Measurements from ENCODE around the gene IL22RA2. TPM values are rescaled to one million over a fixed set of nuclear protein-coding genes. Genes with fewer than 3 reads are reported as not detected.

IL22RA2 gene
- total RNA-seq, 1 experiment from 2014 or later = not detected

DNA sequence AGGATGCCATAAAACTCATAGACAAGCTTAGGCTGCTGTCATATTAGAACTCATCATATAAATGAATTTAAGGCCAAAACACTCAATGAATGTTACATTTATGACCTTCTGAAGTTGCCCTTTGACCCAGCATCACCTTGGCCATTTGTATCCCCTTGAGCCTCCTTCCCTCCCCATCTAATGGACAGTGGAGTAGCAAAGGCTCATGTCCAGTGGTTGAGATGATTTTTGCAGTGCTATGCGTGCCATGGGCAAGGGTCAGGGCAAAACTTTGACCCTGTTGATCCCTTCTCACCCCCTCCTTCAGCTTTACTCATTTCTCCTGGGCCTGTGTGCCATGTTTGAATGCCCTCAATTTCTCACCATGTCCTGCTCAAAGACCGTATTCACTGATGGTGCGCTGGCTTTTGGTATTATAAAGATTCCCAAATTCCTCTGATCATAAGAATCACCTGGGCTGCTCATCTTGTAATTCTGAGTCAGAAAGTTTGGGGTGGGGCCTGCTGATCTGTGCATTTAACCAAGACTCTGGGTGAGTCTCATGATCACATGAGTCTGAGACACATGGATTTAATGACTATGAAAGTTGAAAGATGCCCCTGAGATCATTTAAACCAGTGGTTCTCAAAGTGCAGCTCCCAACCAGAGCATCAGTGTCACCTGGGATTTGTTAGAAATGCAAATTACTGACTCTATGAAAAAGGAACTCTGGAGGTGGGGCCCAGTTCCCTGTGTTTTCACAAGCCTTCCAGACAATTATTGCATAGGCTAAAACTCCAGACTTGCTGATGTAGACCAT is 71.2 kb downstream of the IL22RA2 start:
- BruUV-seq (replicated peaks) = no TSS peak
- no peak overlapping the region for H3K4me3 ChIP-seq (ENCODE audit: low read depth, low read length)

DNA sequence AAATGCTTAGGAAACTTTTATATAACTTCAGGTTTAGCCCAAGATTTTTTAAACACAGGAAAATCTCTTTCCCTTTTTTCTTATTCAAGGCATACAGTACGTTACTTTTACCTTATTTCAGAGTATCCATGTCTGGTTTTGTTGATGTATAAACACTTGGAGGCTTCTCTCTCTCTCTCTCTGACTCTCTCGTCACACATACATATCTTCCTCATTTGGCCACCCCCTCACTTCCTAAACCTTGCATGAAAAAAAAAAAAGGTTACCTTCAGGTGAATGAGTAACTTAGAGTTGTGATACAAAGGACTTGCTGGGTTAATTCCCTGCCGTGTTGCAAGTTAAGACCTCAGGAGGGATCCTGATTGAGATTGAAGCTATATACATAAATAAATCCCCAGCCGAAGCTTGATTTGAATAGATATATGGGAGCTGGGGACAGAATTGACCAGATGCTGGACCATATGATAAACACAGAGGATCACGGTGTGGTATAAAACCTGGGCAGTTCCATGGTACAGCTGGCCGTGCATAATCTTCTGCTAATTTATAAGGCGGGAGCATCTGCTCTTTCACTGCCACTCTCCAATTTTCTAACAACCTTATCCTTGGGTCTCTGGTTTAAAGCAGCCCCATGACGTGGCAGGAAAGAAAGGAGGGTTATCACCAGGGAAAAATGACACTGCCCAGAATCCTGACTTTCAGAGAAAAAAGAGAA is 73.6 kb downstream of the IL22RA2 start:
- Histone ChIP-seq H3K36me3 (ENCODE audit: control insufficient read depth, insufficient read depth, low read length) (no peaks in the 10 kb centered on the region), H3K4me1 (no peaks in the 10 kb centered on the region), H3K27me3 (replicated peaks; ENCODE audit: control insufficient read depth, insufficient read depth, low read length) (no peaks in the 10 kb centered on the region), H3K4me3 (ENCODE audit: low read depth, low read length) (no peak overlapping the region), H3K9me3 (no peaks in the 10 kb centered on the region)
- POLR2A ChIA-PET = no interaction called here
- Mint-ChIP-seq H3K36me3 (ENCODE audit: insufficient read depth, unreplicated experiment) (no peaks in the 10 kb centered on the region), H3K9me3 (ENCODE audit: unreplicated experiment) (no peaks in the 10 kb centered on the region), H3K27me3 (ENCODE audit: insufficient read depth, unreplicated experiment) (no peaks in the 10 kb centered on the region), H3K4me3 (ENCODE audit: unreplicated experiment) (no peak overlapping the region), H3K4me1 (ENCODE audit: low read depth, unreplicated experiment) (no peaks in the 10 kb centered on the region), H3K27ac (ENCODE audit: unreplicated experiment) (no peak overlapping the region)
- TF ChIP-seq, protein P1, sequence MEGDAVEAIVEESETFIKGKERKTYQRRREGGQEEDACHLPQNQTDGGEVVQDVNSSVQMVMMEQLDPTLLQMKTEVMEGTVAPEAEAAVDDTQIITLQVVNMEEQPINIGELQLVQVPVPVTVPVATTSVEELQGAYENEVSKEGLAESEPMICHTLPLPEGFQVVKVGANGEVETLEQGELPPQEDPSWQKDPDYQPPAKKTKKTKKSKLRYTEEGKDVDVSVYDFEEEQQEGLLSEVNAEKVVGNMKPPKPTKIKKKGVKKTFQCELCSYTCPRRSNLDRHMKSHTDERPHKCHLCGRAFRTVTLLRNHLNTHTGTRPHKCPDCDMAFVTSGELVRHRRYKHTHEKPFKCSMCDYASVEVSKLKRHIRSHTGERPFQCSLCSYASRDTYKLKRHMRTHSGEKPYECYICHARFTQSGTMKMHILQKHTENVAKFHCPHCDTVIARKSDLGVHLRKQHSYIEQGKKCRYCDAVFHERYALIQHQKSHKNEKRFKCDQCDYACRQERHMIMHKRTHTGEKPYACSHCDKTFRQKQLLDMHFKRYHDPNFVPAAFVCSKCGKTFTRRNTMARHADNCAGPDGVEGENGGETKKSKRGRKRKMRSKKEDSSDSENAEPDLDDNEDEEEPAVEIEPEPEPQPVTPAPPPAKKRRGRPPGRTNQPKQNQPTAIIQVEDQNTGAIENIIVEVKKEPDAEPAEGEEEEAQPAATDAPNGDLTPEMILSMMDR (IDR thresholded peaks at IDR 0.05; ENCODE audit: insufficient read depth in 1 of 2, low read depth in 1 of 2, low read length in 1 of 2, severe bottlenecking in 1 of 2, unreplicated experiment in 1 of 2) = no peak
- DNase-seq = no peak
- BruUV-seq (replicated peaks) = no TSS peak
- intact Hi-C loops (cut with micrococcal nuclease; ENCODE audit: unreplicated experiment) = loop anchor here (5.0 to 10.0 kb wide), 2 partner anchors 475 to 597 kb away; no protein-coding TSS in a partner anchor
- CTCF ChIA-PET = no interaction called here

More for the DNA sequence above, 71.2 kb downstream of the IL22RA2 start:
- Histone ChIP-seq H3K9me3 (no peaks in the 10 kb centered on the region), H3K36me3 (ENCODE audit: control insufficient read depth, insufficient read depth, low read length) (no peaks in the 10 kb centered on the region), H3K27me3 (replicated peaks; ENCODE audit: control insufficient read depth, insufficient read depth, low read length) (no peaks in the 10 kb centered on the region), H3K4me1 (no peaks in the 10 kb centered on the region)
- no peaks in the 10 kb centered on the region for H3K4me1 Mint-ChIP-seq (ENCODE audit: low read depth, unreplicated experiment)
- CTCF ChIA-PET = no interaction called here
- no peak overlapping the region for H3K4me3 Mint-ChIP-seq (ENCODE audit: unreplicated experiment)
- no peak for DNase-seq
- no peaks in the 10 kb centered on the region for H3K27me3 Mint-ChIP-seq (ENCODE audit: insufficient read depth, unreplicated experiment)
- no peak overlapping the region for H3K27ac Mint-ChIP-seq (ENCODE audit: unreplicated experiment)
- peaks cover 12% of the 10 kb centered on the region for H3K9me3 Mint-ChIP-seq (ENCODE audit: unreplicated experiment)
- TF ChIP-seq, protein P1 (IDR thresholded peaks at IDR 0.05; ENCODE audit: insufficient read depth in 1 of 2, low read depth in 1 of 2, low read length in 1 of 2, severe bottlenecking in 1 of 2, unreplicated experiment in 1 of 2) = no peak
- no peaks in the 10 kb centered on the region for H3K36me3 Mint-ChIP-seq (ENCODE audit: insufficient read depth, unreplicated experiment)
- intact Hi-C loops (cut with micrococcal nuclease; ENCODE audit: unreplicated experiment) = no loop called here
- POLR2A ChIA-PET = no interaction called here

DNA sequence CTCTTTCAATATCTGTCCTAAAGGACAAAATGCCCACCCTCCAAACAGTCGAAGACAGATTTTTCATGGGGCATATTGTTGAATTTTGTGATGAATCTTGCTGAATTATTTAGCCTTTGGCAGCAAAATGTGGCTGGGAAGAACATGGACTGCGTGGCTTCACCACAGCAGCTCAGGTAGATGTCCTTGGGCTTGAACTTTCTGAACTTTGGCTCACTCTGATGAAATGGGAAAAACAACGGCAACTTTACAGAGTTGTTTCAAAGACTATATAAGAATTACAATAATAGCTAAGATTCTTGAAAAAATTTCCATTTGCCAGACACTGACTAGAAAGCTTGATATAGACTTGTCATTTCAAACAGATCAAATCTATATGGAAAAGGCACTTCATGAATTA is 75.9 kb downstream of the IL22RA2 start:
- Mint-ChIP-seq H3K27ac (ENCODE audit: unreplicated experiment) (no peak overlapping the region), H3K9me3 (ENCODE audit: unreplicated experiment) (no peaks in the 10 kb centered on the region), H3K4me3 (ENCODE audit: unreplicated experiment) (no peak overlapping the region), H3K4me1 (ENCODE audit: low read depth, unreplicated experiment) (no peaks in the 10 kb centered on the region), H3K36me3 (ENCODE audit: insufficient read depth, unreplicated experiment) (no peaks in the 10 kb centered on the region), H3K27me3 (ENCODE audit: insufficient read depth, unreplicated experiment) (no peaks in the 10 kb centered on the region)
- POLR2A ChIA-PET = no interaction called here
- Histone ChIP-seq H3K9me3 (no peaks in the 10 kb centered on the region), H3K36me3 (ENCODE audit: control insufficient read depth, insufficient read depth, low read length) (no peaks in the 10 kb centered on the region), H3K4me1 (no peaks in the 10 kb centered on the region), H3K27me3 (replicated peaks; ENCODE audit: control insufficient read depth, insufficient read depth, low read length) (no peaks in the 10 kb centered on the region), H3K4me3 (ENCODE audit: low read depth, low read length) (no peak overlapping the region)
- CTCF ChIA-PET = interaction anchor here (1.0 kb wide), 1 partner anchor 217 kb away, joined by 6 read pairs; no protein-coding TSS in a partner anchor
- TF ChIP-seq, protein P1 (IDR thresholded peaks at IDR 0.05; ENCODE audit: insufficient read depth in 1 of 2, low read depth in 1 of 2, low read length in 1 of 2, severe bottlenecking in 1 of 2, unreplicated experiment in 1 of 2) = no peak
- intact Hi-C loops (cut with micrococcal nuclease; ENCODE audit: unreplicated experiment) = loop anchor here (5.0 to 10.0 kb wide), 2 partner anchors 477 to 600 kb away; no protein-coding TSS in a partner anchor
- no TSS peak for BruUV-seq (replicated peaks)
- DNase-seq = no peak
